ENCODE data around the gene RTN4RL1. TPM values are rescaled to one million over a fixed set of nuclear protein-coding genes. Genes with fewer than 3 reads are reported as not detected.

RTN4RL1 gene
- total RNA-seq, 1 donor from 2014 or later: 11.5 TPM

- Histone ChIP-seq H3K4me1 (peaks cover 4 to 17% of the 10 kb centered on the region in 2 donors), H3K36me3 (peaks cover 5 to 9% of the 10 kb centered on the region in 2 donors), H3K9me3 (no peaks in the 10 kb centered on the region), H3K4me3 (peak overlapping the region; percentile 74 to 76), H3K27me3 (no peaks in the 10 kb centered on the region), H3K27ac (peak overlapping the region; percentile 81 to 90)
- peak in 2 of 3 experiments; percentile 5 to 7 for TF ChIP-seq CTCF (IDR thresholded peaks at IDR 0.05)
- DNase-seq (ENCODE audit: low spot score in 2 of 2): no peak
- intact Hi-C loops (cut with DNase I): loop anchor here (5.0 to 10.0 kb wide), 2 partner anchors 325 to 478 kb away; partner anchors contain the start of gene PITPNA
These were observed 17.3 kb upstream of the RTN4RL1 start for GRCh38 chr17:2042390-2042847.

GRCh38 chr17:2041561-2042389 is 16.6 kb upstream of the RTN4RL1 start, which contains the start of gene OVCA2:
Gene OVCA2 (plus strand): TSS chr17:2042022. CDS start chr17:2042048, 26 bp downstream.
- Histone ChIP-seq H3K4me1 (peaks cover 4 to 17% of the 10 kb centered on the region in 2 donors), H3K27me3 (no peaks in the 10 kb centered on the region), H3K4me3 (peak within 1 kb of the TSS; percentile 74 to 76), H3K36me3 (peaks cover 11 to 14% of the 10 kb centered on the region in 2 donors), H3K9me3 (no peaks in the 10 kb centered on the region), H3K27ac (peak within 1 kb of the TSS; percentile 81 to 90)
- peak; percentile 71 to 96 for DNase-seq (ENCODE audit: low spot score in 2 of 2)
- peak; percentile 47 to 61 (median 60) for TF ChIP-seq CTCF (IDR thresholded peaks at IDR 0.05)
- intact Hi-C loops (cut with DNase I): loop anchor here (1.0 to 10.0 kb wide), 3 partner anchors 133 to 477 kb away; partner anchors contain the start of gene PITPNA

- Histone ChIP-seq H3K36me3 (peaks cover 18 to 21% of the 10 kb centered on the region in 2 donors), H3K27ac (peak overlapping the region; percentile 55 to 90), H3K9me3 (no peaks in the 10 kb centered on the region), H3K4me3 (peak overlapping the region; percentile 74 to 76), H3K4me1 (peaks cover 4 to 17% of the 10 kb centered on the region in 2 donors), H3K27me3 (no peaks in the 10 kb centered on the region)
- peak in 1 of 3 experiments; percentile 4 for TF ChIP-seq CTCF (IDR thresholded peaks at IDR 0.05)
- intact Hi-C loops (cut with DNase I): loop anchor here (1.0 to 10.0 kb wide), 3 partner anchors 133 to 476 kb away; partner anchors contain the start of gene PITPNA
- no peak for DNase-seq (ENCODE audit: low spot score in 2 of 2)
These were observed 15.9 kb upstream of the RTN4RL1 start for GRCh38 chr17:2040942-2041560.

GRCh38 chr17:2040219-2040827 is 15.2 kb upstream of the RTN4RL1 start:
- Histone ChIP-seq H3K4me1 (peaks cover 4 to 17% of the 10 kb centered on the region in 2 donors), H3K36me3 (peaks cover 25 to 28% of the 10 kb centered on the region in 2 donors), H3K9me3 (no peaks in the 10 kb centered on the region), H3K4me3 (no peak overlapping the region), H3K27me3 (no peaks in the 10 kb centered on the region), H3K27ac (no peak overlapping the region)
- intact Hi-C loops (cut with DNase I): loop anchor here (5.0 to 10.0 kb wide), 2 partner anchors 323 to 476 kb away; partner anchors contain the start of gene PITPNA
- no peak for TF ChIP-seq CTCF (IDR thresholded peaks at IDR 0.05)
- DNase-seq (ENCODE audit: low spot score in 2 of 2): no peak

- intact Hi-C loops (cut with DNase I): no loop called here
- TF ChIP-seq CTCF (IDR thresholded peaks at IDR 0.05): no peak
These were observed 12.0 kb upstream of the RTN4RL1 start for GRCh38 chr17:2037155-2037554.

More at GRCh38 chr17:2037155-2037554, 12.0 kb upstream of the RTN4RL1 start:
- DNase-seq (ENCODE audit: low spot score in 2 of 2): no peak
- Histone ChIP-seq H3K9me3 (no peaks in the 10 kb centered on the region), H3K4me3 (no peak overlapping the region), H3K27ac (no peak overlapping the region), H3K36me3 (peaks cover 28 to 35% of the 10 kb centered on the region in 2 donors), H3K27me3 (no peaks in the 10 kb centered on the region), H3K4me1 (peaks cover 0 to 6% of the 10 kb centered on the region in 2 donors)

Measured in ascending aorta (tissue), 2 donors.